Posterior cingulate gyrus (tissue), 11 donors: Measurements from ENCODE around the gene CDK6.

Experiments used
- DNase-seq, 10 donors: peaks; one replicate each; pipeline versions ENCODE4 v3.0.0 to v3.0.0-alpha.2; 2020 to 2021; ENCODE audit warnings: mixed read lengths in 3 of 10
- intact Hi-C: fragments of 100-400 bp; cut with DNase I; formaldehyde crosslinking; loops from one replicate; pipeline ENCODE4 v1.15.1; 2023

Gene CDK6

DNA sequence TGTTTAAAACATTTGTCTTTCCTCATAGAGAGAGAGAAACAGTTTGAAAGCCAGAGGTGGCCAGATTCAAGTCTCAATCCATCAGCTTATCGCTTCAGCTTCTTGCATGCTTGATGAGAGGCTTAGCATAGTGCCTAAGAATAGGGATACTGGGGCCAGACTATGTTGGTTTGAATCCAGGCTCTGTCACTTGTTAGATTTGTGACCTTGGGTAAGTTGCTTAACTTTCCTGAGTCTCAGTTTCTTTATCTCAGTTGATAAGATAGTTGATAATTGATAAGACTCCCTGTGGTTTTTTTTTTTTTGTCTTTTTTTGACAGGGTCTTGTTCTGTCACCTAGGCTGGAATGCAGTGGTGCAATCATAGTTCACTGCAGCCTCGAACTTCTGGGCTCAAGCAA lies 12.1 kb upstream of the CDK6 start:
- intact Hi-C loops, result no loop called here
- no peak for DNase-seq

DNA sequence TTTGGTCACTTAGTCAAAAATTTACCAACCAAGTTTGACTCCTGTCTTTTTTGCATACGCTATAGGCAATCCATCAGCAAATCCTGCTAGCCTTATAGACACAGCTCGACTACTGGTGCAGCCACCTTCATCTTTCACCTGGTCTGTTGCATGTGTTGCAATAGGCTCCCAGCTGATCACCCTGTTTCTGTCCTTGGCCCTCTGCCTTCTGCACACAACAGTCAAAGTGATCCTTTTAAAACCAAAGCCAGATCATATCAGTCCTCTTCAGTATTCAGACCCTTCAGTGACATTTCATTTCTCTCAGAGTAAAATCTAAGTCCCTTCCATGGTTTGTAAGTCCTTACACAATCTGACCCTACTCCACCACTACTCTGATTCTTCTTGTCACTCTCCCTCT lies 10.9 kb upstream of the CDK6 start:
- intact Hi-C loops, result no loop called here

DNA sequence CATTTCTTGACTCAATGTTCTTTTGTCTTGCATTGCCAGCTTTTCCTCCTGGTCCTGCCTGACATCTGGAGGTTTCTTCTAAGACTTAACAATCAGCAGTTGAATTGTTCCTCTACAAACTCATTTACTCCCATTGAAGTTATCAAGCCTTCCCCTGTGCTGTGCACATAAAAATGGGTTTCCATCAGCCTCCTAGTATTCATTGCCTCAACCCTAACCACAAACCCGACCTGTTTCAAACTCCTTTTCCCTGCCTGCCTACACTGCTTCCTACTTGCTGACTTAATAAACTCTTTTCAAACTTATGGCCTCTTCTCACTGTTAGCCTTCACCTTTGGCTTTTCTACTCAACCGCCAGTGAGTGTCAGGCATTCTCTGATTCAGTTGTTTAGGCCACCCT lies 9.4 kb upstream of the CDK6 start:
- DNase-seq, result no peak
- intact Hi-C loops, result no loop called here

More for the DNA sequence above, 10.9 kb upstream of the CDK6 start:
- DNase-seq, result no peak

DNA sequence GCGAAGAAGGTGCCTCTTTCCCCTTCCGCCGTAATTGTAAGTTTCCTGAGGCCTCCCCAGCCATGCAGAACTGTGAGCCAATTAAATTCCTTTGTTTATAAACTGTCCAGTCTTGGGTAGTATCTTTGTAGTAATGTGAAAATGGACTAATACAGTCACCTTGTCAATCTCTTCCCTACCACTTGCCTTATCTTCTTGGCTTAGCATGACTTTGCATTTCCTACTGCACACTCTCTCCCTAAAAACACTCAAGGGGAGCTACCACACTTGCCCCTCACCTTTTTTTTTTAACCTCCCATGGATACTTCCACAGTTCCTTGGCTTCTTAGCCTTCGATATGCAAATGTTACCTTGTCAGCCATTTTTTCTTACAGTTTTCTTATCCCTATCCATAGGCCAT lies 7.4 kb upstream of the CDK6 start:
- no peak for DNase-seq
- intact Hi-C loops, result no loop called here

DNA sequence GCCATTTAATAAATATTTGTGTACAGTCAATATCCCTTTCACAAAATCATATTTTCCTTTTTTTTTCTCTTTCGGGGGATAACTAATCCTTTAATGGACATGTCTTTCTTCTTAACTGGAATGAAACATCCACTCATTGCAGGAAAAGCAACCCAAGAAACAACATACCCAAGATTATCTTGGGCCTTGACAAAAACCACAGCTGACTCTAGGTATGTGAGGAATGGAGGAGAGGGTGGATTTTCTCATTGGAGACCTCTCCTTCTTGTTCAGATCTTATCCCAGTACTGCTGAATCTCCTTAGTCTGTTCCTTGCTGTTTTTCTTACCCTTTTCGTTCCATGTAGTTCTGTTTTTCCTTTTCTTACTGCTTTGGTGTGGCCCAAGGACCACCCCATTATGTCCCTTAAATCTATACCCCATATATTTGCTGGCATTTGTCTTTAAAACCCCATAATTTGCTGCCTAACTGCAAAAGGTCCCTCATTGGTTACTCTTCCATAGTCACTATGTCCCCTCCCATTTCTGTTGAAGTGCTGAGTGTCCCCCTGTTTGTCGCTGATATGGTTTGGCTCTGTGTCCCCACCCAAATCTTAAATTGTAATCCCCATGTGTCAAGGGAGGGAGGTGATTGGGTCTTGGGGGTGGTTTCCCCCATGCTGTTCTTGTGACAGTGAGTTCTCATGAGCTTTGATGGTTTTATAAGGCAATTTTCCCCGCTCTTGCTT lies 6.8 kb upstream of the CDK6 start:
- DNase-seq, result no peak
- intact Hi-C loops, result no loop called here

DNA sequence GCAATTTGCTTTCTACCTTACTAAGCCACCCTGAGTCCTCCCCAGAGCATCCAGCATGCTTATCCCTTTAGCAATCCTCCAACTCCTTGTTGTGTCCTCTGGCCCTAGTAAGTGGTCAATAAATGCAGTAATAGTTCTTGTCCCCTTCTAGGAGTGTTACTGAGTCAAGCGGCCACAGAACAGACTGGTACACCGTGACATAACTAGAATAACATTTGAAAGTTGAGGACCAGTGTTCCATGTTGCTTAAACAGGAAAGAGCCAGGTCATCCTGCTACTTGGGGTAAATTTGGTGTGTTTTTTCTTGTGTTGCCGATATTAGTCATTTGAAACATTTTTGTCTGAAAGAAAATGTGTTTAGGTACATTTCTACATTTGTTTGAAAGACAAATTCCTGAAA lies 4.8 kb upstream of the CDK6 start:
- DNase-seq, result no peak
- intact Hi-C loops, result no loop called here

DNA sequence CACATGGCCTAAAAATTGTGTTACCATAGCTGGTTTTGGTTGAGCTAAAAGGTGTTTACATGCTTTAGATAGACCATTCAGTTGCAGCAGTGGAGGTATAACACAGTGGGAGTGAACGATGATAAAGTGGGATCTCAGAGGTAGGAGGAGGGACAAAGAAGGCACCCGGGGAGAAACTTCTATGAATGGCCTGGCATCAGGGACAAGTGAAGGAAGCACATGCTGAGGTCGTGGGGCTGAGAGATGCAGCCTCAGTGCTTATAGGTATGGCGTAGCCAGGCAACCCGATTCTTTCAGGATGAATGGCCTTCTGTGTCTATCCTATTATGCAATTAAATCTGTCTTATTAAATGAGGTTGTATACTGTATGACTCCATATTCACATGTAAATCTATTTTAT lies 3.9 kb upstream of the CDK6 start:
- peak in 1 of 10 donors; percentile 62 for DNase-seq

DNA sequence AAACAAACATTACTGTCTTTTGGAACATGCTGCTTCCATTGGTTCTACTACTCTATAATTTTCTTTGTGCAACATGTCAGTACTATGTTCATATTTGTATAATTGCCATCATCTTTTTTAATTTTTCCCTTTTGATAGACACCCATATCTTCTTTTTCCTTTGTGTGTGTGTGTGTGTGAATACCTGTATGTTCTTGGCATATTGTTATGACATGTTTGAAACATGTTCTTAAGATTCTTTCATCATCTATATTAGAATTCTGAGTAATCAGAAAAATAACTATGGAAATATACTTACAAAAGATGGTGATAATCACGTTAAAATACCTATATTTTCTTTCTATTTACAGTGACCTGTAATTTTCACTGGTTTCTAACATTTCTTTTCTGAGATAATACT lies 3.5 kb upstream of the CDK6 start:
- intact Hi-C loops, result loop anchor here (10.0 kb wide), 1 partner anchor 215 kb away; no protein-coding TSS in a partner anchor

More for the DNA sequence above, 3.9 kb upstream of the CDK6 start:
- intact Hi-C loops, result no loop called here

DNA sequence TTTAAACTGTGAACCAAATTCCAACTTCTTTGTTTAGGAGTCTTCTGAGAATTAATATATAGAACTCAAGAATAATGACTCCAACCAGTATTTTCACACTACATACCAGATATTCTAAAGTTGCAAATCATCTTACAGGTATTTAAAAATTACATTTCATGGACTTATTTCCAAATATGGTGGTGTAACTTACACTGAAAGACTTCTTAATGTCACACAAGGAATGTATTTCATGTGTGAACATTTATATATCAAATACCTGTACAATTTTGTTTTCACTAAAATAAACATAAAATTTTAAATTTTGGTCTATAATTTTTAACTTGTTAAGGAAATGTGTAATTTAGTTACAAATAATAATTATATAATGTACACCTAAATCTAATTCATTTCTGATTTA lies 2.6 kb upstream of the CDK6 start:
- no peak for DNase-seq
- intact Hi-C loops, result loop anchor here (10.0 kb wide), 1 partner anchor 216 kb away; no protein-coding TSS in a partner anchor

More for the DNA sequence above, 3.5 kb upstream of the CDK6 start:
- no peak for DNase-seq

DNA sequence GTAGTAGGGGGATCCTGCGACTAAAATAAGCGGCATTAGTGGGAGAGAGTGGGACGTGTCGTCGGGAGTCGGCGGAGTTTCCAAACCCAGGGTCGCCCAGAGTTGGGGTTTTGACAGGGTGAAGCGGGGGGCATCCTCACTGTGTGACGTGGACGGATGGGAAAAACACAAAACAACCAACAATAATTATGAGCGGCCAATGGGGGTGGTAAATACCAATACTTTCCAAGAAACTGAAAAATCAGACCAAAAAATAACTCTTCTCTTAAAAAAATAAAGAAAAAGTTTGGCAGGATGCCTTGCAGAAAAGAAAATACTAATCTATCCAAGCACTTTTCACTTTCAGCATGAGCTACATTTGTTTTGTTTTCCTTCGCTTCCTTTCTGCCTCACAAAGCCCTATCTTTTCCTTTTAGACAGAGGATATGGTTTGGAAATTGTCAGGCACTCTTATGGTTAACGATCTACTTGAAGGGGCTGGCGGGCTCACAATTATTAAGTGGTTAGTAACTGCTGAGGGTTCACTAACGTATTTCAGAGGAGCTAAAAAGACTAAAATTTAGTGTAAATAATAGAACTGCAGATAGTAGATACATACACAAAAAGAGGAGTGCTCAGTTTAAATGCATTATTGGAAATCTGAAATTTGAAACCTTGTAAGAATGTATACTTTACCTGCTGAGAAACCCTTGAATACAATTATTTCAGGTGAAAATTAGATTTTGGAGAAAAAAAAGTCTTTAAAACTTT lies 802 bp upstream of the CDK6 start:
- intact Hi-C loops, result loop anchor here (10.0 kb wide), 1 partner anchor 218 kb away; no protein-coding TSS in a partner anchor
- DNase-seq, result peak in 2 of 10 donors; percentile 36 to 67

DNA sequence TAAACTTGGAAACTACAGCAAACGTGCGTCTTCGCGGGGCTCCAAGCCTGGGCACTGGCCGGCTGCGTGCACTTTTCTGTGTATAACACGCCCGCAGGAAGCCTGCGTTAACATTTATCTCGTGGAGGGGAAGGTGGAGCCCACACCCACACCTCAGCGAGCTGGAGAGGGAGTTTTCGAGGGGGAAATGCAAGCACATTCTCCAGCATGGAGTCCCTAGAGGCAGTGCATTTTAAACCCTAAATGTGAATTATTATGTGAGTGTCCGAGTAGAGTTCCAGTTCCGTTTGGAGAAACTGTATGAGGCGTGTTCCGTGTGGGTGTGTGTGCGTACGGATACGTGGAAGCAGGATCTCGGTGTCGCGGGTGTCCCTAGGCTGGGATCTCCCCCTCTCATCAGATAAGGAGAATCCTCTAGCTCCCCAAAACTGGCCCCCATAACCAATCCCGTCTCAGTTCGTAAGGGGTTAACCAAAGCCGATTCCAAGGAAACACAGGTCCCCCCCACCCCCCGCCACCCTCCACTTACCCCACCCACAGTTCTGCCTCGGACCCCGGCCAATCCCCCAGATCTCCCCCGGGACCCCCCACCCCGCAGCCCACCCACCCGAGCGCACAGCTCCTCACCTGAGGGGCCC lies 403 bp downstream of the CDK6 start:
- intact Hi-C loops, result loop anchor here (10.0 kb wide), 1 partner anchor 219 kb away; no protein-coding TSS in a partner anchor

DNA sequence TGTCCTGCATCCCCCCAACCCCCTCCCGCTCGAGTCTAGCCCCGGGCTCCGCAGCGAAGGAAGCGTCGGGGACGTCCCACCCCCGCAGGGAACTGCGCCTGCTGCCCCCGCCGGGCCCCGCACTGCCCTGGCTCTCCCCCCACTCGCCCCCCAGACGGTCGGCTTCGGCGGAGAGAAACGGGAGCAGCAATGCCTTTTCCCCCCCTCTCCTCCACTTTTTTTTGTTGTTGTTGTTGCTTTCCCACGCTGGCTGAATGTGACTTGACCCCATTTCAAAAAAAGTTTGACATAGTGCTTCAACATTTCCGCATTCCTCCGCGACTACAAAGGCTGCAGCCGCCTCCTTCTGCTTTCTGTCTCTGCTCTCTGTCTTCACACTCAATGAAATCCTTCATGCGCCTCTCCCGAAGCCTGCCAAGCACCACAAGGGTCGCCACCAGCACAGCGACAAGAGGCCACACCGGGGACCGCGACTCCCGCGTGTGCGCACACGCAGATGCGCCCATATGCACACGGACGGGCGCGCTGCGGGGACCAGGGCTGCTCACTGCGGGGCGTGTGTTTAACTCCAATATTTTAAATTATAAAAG lies 1.0 kb downstream of the CDK6 start:
- intact Hi-C loops, result loop anchor here (10.0 kb wide), 1 partner anchor 219 kb away; no protein-coding TSS in a partner anchor
- DNase-seq, result peak in 7 of 10 donors; percentile 12 to 77 (median 29)

More for the DNA sequence above, 403 bp downstream of the CDK6 start:
- peak in 3 of 10 donors; percentile 9 to 47 (median 10) for DNase-seq

DNA sequence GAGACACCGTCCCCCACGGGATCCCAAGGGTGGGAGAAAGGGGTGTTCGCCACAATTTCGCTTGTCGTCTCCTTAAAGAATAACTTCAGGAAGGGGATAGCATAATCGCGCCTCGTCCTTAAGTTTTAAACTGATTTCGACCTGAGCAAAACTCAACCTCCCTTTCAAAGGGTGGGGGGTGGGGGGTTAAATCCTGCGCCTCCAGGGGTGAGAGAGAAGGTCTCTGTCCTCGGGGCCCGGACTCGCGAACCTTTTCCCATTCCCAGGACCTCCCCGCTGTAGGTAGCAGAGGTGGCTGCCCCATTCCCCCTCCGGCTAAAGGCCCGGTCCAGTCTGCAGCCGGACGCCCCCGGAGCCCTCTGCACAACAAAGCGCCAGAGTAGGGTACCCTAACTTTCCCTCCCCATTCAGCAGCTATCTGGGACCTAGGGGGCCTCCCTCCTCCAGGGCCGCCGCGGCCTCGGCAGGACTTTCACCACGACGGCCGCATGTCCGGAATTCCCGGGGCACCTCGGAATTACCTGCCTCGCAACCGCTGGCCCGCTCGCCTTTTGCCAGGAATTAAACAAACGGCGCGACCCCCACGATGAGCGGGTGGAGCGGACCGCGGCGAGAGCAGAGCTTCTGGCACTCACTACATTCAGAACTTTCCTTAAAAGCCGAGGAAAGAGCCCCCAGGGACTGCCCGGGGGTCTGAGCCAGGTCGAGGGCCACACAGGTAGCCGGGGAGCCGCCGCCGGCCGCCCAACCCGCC lies 1.7 kb downstream of the CDK6 start:
- intact Hi-C loops, result loop anchor here (5.0 to 10.0 kb wide), 3 partner anchors 52 to 220 kb away; no protein-coding TSS in a partner anchor

DNA sequence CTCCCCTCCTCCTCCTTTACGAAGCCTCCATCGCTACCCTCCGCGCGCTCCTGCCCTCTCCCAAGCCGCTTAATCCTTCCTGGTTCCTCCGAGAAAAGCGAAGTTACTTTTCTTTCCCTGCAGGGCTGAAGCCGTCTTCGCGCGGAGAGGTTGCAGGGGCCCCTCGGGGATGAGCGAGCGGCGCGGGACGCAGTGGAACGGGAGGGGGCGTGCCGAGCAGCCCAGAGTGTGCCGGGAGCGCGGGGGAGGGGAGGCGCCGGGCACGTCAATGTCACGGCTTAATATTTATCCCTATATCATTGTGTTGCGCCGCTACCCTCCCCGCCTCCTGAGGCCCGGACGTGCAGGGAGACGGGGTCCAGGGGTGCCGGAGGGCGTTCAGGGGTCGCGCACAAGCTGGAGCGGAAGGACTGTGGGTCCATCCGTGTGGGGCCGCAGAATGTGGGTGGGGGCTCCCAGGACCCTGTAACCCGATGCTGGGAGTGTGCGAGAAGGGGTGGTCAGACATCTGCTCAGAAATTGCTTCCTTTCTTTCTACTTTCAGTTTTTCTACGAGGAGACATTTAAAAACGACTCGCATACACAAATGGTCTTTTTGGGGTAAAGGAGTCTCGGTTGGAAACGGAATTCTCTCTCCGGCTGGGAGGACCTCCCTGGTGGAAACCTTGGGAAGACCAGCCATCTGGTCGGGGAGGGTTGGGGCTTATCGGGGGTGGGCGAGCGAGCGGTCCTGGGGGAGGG lies 2.4 kb downstream of the CDK6 start:
- intact Hi-C loops, result loop anchor here (1.0 to 10.0 kb wide), 5 partner anchors 52 to 221 kb away; no protein-coding TSS in a partner anchor
- peak; percentile 47 to 95 (median 73) for DNase-seq

More for the DNA sequence above, 1.7 kb downstream of the CDK6 start:
- DNase-seq, result peak in 5 of 10 donors; percentile 8 to 78 (median 57)

DNA sequence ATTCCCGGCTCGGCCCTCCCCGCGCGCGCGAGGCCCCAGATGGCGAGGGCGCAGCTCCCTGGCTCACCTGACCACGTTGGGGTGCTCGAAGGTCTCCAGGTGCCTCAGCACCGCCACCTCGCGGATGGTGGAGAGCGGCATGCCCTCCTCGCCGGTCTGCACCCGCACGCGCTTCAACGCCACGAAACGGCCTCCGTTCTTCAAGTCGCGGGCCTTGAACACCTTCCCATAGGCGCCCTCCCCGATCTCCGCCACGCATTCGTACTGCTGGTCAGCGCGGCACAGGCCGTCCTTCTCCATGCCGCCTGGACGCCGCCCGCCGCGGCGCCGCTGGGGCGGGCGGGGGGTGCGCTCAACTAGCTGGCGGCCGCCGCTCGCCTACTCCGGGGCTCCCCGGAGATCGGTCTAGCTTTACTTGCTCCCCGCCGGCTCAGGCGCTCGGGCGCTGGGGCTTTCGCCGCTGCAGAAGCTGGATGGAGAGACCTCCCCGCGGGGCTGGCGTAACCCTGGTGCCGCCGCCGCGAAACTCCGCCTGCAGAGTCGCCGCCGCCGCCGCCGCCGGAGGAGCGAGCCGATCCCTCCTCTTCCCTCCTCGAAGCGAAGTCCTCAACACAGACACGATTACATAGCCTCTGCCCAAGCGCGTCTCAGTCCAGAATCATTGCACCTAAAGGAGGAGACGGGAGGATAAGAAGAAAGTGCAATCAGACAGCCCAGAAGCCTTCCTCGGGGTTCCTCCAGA lies 3.2 kb downstream of the CDK6 start:
- intact Hi-C loops, result loop anchor here (1.0 to 10.0 kb wide), 5 partner anchors 51 to 222 kb away; no protein-coding TSS in a partner anchor
- DNase-seq, result peak; percentile 70 to 97 (median 83)

DNA sequence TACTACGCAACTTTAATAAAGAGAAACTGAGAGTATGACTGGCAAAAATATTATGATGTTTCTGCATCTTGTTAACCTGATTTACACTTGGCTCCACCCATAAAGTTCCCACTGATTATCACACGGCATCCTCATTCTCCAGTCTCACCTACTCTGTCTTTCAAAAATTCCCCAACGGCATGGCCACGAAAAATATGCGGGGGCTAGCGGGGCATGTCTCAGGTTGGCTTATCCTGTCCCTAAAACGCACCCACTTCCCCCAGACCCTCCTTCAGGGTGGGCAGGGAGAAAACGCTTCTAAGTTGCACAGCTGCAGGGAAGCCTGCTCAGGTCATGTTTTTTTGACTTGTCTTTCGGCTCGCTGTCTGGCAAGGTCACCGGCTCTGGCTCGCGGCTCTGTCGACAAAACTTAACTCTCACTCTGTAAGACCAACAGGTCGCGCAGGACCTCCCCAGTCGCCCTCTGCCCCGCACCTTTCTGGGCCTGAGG lies 3.8 kb downstream of the CDK6 start:
- peak in 2 of 10 donors; percentile 58 to 74 for DNase-seq
- intact Hi-C loops, result loop anchor here (1.0 to 10.0 kb wide), 5 partner anchors 50 to 222 kb away; no protein-coding TSS in a partner anchor

DNA sequence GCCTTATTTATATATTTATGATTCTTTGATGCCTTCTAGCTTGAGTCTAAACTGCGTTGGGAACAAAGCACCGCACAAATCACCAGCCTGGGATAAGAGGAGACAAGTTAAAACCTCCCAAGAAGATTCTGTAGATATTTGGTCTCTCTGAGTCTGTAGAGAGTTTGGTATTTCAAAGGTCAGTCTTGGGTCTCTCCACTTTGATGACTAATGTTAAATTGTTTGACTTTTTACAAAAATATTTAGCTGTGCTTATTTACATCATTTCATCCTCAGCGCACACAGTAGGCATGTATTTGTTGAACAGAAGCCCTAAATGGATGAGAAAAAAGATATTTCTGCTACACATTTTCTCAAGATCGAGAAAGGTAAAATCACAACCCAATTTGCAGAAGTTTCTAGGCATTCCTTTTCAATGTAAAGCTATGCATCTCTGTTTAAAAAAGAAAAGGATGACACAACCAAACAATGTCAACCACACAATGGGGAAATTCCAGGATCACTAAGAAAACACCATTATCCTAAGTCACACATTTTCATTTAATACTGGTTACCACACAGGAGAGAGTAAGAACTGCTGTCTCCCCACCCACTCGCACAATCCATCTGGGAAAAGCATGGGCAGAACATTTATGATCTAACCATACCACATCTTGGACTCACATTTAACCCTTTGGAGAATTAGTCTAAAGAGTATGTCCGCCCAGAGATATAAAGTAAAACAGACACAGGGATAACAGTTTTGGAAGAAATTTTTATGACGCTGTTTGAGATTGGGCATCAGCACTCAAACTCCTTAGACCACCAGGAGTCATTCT lies 4.4 kb downstream of the CDK6 start:
- peak in 1 of 10 donors; percentile 31 for DNase-seq
- intact Hi-C loops, result loop anchor here (2.0 to 10.0 kb wide), 4 partner anchors 50 to 223 kb away; no protein-coding TSS in a partner anchor
